GM18873 (cell line): ENCODE measurements around the gene KIAA1586.
"Not testable (repeated sequence)": the region's sequence is repeated elsewhere in the genome, so short reads cannot be mapped to it uniquely, and the experiment has no call there.

ENCODE experiments used
- ATAC-seq: cut with Tn5 transposase; IDR thresholded peaks from one replicate; pipeline ENCODE4 v1.9.1; 2021; ENCODE audit warnings: mild to moderate bottlenecking, moderate library complexity, moderate number of reproducible peaks; ENCODE audit not compliant: unreplicated experiment, low FRiP score

Gene KIAA1586

DNA sequence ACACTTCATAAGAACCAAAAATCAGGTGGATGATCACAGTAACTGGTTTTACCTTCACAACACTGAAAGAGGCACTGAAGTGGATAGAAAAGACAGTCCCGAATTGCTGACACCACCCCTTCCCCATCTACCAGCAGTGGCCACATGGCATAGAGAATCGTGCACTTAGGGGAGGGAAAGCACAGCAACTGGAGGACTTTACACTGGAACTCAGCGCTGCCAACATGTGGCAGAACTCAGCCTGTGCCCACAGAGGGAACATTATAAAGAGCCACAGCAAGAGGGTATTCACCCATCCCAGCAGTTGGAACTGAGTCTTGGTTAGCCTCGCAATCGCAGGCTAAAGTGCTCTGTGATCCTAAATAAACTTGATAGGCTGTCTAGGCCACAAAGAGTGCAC lies 6.5 kb upstream of the KIAA1586 start:
- no peak for ATAC-seq

DNA sequence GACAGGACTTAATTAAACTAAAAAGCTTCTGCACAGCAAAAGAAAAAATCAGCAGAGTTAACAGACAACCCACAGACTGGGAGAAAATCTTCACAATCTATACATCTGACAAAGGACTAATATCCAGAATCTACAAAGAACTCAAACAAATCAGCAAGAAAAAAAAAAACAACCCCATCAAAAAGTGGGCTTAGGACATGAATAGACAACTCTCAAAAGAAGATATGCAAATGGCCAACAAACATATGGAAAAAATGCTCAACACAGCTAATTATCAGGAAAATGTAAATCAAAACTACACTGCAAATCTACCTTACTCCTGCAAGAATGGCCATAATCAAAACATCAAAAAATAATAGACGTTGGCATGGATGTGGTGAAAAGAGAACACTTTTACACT lies 2.4 kb upstream of the KIAA1586 start:
- ATAC-seq, result not testable (repeated sequence)

DNA sequence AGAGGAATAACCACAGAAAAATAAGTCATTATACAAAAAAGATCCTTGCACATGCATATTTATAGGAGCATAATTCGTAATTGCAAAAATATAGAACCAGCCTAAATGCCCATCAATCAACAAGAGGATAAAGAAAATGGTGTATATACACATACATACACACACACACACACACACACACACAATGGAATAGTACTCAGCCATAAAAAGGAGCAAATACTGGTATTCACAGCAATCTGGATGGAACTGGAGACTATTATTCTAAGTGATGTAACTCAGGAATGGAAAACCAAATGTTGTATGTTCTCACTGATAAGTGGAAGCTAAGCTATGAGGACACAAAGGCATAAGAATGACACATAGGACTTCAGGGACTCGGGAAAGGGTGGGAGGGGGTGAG lies 1.9 kb upstream of the KIAA1586 start:
- no peak for ATAC-seq

DNA sequence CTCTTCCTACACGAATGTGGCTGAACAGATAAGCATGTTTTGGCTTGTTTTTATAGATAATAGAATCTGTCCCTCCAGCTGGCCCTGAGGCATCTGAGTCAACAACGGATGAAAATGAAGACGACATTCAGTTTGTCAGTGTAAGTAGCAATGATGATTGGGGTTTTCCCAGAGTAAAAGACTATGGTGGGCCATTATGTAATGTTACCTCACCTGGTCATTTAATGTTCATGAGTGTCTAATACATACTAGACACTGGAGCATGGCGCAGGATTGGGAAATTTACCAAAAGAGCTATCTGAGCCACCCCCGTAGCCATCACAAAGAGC lies 728 bp downstream of the KIAA1586 start:
- ATAC-seq, result peak; percentile 16

DNA sequence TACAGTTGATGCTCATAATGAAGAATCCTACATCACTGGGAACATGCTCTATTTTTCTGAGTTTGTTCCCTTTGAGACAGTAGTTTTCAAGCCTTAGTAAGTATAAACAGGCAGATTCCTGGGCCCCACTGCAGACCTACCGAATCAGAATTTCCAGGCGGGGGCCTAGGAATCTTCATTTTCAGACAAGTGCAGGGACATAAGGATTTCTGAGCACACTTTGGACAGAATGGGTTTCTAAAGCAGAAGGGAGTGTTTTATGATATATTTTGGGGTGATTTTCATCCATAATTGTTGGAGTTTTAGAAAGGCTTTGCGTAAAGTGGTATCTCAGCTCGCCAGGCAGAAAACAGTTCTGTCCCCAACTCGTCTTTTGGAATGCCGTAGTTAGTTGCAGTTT lies 1.4 kb downstream of the KIAA1586 start:
- ATAC-seq, result not testable (repeated sequence)

DNA sequence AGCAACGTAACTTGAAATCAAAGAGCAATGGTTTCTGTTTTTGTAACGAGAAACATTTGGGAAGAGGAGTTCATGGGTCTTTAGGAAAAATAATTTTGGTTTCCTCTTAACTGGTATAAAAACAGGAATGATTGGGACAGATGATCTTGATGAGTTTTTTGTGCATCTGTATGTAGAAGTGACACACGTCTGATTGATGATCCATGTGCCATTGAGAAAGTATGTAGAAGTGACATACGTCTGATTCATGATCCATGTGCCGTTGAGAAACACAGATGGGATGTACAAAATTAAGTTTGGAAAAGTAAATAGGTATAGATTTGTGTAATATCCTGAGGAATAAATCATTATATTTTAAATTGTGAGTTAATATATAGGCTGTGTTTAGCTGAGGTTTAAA lies 2.1 kb downstream of the KIAA1586 start:
- no peak for ATAC-seq

DNA sequence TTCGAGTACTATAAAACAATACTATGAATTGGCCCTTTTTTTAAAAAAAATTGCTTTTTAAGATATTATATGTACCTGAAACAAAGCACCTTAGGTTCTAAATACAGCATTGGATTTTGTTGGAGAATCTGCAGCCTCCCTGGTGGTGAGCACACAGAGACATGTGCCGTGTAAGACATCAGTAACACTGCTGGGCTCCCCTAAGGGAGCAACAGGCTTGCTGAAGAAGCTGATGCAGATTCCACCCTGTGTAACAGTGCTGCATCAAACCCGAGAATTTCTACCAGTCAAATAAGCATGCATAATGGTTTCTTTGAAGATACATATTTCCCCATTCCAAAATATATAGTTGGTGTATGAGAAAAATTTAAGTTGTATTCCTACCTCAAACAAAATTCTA lies 17.4 kb downstream of the KIAA1586 start:
- ATAC-seq, result no peak

DNA sequence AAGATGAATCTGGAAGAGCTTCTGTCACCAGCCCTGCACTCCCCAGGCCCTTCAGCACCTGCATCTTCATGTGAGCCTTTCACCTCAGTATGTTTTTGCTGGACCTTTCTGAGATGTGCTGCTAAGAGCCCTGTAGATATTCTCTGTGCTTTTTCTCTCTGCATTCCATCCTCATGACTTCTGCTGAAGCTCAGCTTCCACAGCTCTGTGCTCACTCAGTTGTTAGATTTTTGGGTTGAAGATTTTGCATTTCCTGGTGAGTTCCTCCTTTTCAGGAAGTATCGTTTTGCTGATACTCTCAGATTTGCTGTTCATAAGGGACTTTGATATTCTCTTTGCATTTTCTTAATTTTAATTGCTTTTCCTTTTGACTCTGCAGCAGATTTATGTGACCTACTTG lies 18.3 kb downstream of the KIAA1586 start:
- no peak for ATAC-seq

DNA sequence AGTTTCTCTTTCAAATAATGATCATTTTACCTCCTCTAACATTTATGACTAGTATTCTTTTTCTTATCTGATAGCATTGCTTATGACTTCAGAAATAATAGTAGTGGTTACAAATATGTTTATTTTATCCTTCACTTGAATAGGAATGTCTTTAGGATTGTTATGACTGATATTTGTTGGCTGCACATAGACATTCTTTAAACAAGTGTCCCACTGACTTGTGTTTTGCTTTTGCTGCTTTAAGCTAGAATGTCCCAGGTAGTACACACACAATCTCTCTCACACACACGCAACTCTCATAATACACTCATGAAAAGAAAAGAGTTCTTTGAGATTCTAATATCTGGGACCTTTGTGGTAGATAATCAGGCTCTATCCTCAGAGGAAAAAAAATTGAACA lies 21.6 kb downstream of the KIAA1586 start:
- no peak for ATAC-seq

DNA sequence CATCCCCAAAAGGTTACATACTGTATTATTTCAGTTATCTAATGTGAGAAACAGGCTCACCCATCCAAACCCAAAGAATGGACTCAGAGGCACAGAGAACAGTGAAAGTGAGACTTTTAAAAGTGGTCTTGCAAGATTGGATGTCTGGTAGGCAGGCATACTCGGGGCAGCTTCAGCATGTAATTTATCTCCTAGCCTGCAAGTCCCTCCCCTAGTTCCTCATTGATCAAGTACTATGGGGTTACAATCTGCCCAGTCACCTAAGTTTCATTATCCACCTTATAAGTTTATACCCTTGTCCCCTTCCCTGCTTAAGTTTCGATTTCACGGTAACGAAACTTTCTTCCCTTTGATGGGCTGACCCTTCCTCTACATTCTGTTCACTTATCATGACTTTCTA lies 22.7 kb downstream of the KIAA1586 start:
- no peak for ATAC-seq

DNA sequence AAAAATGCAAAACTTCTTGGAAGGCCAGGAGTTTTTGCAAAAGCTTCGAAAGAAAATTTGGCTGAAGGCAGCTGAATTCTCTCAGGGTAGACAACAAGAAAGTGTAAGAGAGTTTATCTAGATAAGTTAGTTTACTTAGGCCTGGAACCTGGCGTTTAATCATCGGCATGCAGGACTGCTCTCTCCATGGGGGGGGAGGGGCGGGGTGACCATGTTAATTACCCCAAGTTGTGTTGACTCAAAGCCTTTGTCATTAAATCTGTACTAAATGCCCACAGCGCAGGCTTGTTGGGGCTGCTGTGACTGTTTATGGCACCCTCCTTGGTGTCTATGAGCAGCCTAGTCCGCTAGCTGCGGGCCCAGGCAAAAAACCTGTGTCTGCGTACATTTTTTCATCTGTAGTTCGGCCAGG lies 23.4 kb downstream of the KIAA1586 start:
- no peak for ATAC-seq

DNA sequence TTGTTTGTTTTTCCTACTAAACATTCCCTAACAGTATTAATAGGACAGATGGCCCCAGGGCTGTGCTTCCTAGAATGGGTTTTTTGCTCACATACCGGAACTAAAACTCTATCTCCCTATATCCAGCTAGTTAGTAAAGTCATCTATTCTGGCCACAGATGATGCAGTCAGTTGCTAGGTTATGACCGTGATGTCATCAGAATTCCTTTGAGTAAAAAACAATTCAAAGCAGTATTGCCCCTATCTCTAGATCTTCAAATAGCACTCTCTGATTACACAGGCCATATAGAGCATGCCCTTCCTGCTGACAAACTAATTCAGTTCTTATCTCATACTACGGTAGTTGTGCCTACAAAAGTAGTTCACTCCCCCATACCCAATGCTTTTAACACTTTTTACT lies 25.6 kb downstream of the KIAA1586 start:
- ATAC-seq, result no peak

DNA sequence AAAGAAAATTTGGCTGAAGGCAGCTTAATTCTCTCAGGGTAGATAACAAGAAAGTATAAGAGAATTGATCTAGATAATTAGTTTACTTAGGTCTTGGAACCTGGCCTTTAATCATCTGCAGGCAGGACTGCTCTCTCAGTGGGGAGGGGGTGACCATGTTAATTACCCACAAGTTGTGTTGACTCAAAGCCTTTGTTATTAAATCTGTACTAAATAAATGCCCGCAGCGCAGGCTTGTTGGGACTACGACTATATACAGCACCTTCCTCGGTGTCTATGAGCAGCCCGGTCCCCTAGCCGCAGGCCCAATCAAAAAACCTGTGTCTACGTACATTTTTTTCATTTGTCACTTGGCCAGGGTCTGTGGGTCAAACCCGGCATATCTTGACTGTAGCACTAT lies 27.9 kb downstream of the KIAA1586 start:
- no peak for ATAC-seq

DNA sequence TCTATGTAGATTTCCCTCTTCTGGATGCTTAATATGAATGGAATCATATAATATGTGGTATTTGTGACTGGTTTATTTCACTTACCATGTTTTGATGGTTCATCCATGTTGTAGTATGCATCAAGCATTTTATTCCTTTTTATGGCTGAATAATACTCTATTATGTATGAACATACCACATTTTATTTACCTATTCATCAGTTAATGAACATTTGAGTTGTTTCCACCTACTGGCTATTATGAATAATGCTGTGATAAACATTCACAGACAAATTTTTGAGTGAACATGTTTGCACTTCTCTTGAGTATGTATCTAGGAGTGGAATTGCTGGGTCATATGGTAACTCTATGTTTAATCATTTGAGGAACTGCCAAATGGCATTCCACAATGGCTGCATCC lies 28.6 kb downstream of the KIAA1586 start:
- ATAC-seq, result no peak

DNA sequence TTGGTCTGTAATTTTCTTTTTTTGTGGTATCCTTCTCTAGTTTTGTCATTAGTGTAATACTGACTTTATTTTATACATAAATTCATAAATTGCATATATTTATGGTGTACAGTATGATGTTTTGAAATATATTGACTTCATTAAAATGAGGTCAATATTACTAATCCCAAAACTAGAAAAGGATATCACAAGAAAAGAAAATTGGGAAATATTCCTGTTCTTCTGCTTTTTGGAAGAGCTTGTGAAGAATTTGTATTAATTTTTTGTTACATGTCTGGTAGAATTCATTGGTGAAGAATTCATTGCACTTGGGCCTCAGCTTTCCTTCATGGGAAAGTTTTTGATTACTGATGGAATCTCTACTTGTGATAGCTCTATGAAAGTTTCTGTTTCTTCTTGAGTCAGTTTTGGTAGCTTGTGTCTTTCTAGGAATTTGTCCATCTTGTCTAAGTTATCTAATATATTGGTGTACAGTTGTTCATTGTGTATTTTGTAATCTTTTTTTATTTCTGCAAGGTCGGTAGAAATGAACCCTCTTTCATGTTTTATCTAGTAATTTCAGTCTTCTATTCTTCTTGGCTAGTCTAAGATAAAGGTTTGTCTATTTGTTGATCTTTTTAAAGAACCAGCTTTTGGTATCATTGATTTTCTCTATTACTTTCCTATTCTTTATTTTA lies 32.2 kb downstream of the KIAA1586 start:
- ATAC-seq, result no peak

DNA sequence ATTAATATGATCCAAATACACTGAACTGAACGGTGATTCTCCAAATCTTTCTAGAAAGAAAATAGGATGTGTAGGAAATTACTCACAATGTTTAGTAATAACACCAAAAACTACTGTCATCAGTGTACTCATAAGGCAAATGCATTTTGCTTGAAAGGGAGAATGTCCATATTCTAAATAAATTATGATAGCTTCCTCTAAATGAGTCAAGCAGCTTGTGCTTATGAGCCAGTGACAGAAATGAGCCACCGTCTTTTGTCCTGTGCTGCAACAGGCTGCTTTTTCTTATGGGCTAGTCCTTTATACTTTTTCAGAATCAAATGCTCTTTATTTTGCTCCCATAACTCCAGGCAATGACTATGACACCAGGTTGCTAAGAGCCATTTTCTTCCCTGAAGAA lies 39.0 kb downstream of the KIAA1586 start:
- no peak for ATAC-seq

DNA sequence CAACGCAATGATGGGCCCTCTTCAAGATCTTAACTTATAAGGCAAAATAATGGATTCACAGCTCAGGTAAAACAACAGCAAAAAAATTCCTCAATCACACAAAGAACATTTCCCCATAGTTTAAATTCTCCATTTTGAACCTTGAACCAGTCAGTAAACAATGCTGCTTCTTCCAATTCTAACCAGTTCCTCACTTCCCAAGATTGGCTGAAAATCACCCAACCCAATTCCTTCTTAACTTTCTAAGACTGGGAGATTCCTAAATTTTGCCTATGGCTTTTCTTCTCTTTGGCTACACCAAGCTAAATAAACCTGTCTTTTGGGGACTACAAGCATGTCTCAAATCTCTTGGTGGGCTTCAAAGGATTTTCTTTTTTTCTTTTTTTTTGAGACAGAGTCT lies 40.4 kb downstream of the KIAA1586 start:
- ATAC-seq, result no peak

DNA sequence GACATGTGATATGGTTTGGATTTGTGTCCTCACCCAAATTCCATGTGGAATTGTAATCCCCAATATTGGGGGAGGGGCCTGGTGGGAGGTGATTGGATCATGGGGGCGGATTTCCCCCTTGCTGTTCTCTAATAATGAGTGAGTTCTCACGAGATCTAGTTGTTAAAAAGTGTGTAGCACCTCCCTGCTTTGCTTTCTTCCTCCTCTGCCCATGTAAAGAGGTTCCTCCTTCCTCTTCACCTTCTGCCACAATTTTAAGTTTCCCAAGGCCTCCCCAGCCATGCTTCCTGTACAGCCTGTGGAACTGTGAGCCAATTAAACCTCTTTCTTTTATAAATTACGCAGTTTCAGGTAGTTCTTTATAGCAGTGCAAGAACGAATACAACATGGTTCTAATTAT lies 41.4 kb downstream of the KIAA1586 start:
- ATAC-seq, result no peak

DNA sequence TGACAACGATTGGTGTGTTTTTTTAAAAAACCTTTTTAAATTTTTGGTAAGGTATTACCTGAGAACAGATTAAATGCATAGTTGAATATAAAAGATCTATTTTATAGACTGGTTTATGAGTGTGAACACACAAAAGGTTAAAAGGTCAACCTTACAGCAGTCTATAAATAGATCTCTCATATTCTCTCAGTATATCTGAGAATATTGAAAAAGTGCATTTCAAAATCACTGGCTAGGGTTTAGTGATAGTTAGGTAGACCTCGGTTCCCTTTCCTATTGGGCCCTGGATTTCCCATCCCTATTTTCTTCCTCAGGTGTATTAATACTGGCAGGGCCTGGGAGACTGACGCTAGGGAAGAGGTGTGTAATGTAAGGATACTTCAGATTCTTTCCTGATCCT lies 42.8 kb downstream of the KIAA1586 start:
- no peak for ATAC-seq

DNA sequence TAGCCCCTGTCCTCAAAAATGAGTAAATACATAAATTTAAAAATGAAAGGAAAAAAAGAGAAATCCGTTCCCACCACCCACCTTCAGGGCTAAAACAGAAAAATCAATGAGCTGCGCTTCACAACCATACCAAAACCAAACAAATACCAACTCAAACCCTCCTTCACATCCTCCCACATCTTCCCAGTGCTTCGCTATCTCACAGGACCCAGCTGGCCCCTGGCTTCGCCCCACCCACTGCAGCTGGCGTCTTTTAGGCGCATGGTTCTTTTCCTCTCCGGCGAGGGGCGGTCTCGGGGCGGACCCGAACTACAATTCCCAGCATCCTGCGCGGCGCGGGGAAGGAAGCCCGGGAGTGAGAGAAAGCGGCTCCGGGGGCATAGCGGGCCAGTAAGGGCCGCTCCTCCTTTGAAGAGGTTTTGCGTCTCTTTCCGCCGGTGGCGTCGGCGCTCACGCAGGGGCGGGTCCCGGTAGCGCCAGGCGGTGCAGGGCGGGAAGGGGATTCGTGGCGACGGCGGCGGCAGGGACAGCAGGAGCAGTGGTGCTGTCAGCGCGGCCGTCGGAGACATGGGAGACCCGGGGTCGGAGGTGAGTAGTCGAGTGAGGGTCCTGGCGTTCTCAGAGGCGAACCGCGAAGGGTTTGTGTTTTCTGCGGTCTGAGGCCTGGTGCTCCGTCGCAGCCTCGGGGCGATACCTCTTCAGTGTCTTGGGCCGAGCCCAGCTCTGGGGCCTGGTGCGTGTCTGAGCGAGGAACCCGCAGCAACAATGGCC lies 43.4 kb downstream of the KIAA1586 start, which contains the start of gene ZNF451:
ZNF451 (plus strand) TSS at position 502 of the 771 bp plus-strand sequence; CDS start at position 568, 66 bp downstream.
- ATAC-seq, result peak; percentile 88

DNA sequence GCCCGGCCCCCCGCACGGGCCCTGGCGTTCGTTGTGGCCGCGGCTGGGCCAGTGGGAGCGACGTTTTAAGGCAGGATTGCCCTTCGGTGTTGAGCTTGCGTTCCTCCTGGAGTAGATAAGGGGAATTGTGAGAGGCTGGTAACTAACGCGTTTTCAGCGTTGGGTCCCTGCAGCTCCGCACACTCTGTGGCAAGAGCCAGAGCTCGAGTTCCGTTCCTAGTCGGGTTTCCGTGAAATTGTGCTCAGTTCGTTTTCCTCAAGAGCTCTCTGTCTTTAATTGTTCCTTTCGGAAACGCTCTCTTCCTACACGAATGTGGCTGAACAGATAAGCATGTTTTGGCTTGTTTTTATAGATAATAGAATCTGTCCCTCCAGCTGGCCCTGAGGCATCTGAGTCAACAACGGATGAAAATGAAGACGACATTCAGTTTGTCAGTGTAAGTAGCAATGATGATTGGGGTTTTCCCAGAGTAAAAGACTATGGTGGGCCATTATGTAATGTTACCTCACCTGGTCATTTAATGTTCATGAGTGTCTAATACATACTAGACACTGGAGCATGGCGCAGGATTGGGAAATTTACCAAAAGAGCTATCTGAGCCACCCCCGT lies 44.1 kb downstream of the KIAA1586 start:
- peak; percentile 3 for ATAC-seq

DNA sequence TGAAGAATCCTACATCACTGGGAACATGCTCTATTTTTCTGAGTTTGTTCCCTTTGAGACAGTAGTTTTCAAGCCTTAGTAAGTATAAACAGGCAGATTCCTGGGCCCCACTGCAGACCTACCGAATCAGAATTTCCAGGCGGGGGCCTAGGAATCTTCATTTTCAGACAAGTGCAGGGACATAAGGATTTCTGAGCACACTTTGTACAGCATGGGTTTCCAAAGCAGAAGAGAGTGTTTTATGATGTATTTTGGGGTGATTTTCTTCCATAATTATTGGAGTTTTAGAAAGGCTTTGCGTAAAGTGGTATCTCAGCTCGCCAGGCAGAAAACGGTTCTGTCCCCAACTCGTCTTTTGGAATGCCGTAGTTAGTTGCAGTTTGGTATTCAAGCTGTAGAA lies 44.9 kb downstream of the KIAA1586 start:
- not testable (repeated sequence) for ATAC-seq
